ENCODE results near the gene TSNAXIP1.

GRCh38 chr16:67775273-67775672, 31.4 kb upstream of the TSNAXIP1 start:
- TF ChIP-seq, protein P1, sequence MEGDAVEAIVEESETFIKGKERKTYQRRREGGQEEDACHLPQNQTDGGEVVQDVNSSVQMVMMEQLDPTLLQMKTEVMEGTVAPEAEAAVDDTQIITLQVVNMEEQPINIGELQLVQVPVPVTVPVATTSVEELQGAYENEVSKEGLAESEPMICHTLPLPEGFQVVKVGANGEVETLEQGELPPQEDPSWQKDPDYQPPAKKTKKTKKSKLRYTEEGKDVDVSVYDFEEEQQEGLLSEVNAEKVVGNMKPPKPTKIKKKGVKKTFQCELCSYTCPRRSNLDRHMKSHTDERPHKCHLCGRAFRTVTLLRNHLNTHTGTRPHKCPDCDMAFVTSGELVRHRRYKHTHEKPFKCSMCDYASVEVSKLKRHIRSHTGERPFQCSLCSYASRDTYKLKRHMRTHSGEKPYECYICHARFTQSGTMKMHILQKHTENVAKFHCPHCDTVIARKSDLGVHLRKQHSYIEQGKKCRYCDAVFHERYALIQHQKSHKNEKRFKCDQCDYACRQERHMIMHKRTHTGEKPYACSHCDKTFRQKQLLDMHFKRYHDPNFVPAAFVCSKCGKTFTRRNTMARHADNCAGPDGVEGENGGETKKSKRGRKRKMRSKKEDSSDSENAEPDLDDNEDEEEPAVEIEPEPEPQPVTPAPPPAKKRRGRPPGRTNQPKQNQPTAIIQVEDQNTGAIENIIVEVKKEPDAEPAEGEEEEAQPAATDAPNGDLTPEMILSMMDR (IDR thresholded peaks at IDR 0.05) = no peak
- TF ChIP-seq POLR2AphosphoS5 (IDR thresholded peaks at IDR 0.05) = no peak
